GM18873 (cell line): Measurements from ENCODE around the gene IL11RA.

ENCODE experiments used
- ATAC-seq: cut with Tn5 transposase; IDR thresholded peaks from one replicate; pipeline ENCODE4 v1.9.1; 2021; ENCODE audit warnings: mild to moderate bottlenecking, moderate library complexity, moderate number of reproducible peaks; ENCODE audit not compliant: unreplicated experiment, low FRiP score

Gene IL11RA

DNA sequence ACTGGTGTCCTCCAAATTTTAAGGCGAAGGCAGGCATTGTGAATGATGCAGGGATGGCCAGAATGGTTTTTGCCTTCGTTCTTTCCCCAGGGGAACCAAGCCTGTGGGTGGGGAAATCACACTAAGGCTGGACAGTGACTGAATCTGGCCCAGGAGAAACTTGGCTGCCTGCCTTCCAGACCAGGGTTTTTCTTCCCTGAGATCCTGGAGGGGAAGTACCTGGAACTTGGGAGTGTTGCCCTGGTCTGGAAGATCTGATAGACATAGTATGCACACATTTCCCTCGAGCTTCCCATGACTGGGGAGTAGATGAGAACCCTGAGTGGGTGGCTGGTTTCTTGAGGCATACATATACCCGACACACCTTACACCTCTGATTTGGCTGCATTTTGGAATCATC is 664 bp upstream of the IL11RA start:
- no peak for ATAC-seq

DNA sequence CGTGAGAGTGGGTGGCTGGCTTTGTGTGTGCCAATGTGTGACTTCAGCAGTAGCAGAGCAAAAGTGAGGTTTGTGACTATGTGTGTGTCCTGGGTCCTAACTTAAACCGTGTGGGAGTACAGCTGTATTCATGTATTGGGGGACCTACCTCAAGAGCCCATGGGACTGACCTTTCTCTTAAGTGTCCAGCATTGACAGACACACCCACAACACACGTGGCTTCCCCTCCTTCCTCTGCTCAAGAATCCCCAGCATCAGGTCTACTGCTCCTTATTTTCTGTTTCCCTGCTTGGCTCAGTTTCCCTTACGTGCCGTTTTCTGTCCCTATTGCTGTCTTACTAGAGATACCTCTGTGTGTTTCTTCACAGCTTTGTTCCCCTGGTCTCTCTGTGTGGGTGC is 616 bp downstream of the IL11RA start:
- ATAC-seq, result no peak

DNA sequence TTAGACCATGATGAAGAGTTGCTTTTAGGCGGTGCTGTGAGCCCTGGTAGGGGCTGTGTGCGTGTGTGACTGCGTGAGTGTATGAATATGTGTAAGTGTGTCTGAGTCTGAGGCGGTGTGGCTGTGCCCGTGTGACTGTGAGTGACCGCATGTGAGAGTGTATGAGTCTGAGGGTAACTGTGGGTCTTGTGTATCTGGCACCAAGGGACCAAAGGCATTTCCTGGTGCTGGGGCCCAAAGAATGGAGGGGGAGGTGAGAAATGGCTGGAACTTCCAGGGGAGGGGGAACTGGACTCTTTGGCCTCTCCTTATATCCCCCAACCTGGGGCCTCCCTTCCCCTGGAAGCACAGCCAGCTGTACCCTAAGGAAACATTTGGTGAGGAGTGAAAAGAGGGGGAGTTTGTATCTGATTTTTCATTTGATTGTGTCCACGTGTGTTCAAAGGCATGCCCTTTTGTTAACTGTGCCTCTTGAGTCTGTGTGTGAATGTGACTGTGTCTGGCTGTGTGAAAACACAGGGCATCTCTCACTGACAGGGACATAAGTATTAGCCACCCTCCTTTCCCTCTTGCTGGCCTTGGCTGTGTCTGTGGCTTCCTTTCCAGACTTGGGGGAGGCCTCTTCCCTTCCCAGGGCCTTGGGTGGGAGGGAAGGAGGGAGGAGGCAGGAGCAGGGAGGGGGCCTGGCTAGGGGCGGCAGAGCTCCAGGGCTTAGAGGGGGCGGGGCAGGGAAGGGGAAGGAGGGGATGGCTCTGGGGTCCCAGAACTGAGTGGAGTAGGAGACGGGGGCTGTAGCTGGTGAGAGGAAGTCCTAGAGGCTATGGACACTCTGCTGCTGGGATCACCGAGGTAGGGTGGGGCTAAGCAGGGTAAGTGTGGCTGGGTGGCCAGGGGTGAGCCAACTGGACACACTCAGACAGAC is 1.4 kb downstream of the IL11RA start:
- ATAC-seq, result no peak

DNA sequence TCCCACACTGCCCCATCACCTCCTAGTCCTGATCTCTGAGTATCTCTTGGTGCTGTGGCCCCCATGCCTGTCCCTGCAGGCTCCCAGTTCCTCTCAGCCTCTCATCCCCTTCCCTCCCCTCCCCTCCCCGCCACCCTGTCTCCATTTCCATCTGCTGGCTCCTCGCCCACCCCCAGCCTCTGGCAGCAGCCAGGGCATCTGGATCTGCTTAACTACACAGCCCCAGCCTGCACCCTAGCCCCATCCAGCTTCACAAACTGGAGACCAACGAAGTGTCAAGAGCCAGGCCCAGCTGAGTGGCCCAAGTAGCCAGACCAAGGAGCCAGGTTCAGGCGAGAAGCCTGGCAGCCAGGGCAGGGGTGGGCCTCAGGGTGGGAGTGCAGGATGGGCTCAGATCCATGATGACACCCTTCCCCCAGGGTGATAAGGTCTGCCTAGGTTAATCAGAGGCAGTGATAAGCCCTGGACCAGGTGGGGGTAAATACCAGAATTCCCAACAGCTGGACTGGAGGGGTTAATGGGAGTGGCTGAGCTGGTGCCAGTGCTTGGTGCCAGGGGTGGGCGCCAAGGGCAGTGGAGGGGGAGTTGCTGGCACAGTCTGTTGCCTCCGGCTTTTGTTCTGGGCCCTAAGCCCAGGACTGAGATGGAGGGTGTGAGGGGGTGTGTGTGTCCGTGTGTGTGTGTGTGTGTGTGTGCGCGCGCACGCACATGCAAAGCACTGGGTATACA is 2.5 kb downstream of the IL11RA start:
- no peak for ATAC-seq

DNA sequence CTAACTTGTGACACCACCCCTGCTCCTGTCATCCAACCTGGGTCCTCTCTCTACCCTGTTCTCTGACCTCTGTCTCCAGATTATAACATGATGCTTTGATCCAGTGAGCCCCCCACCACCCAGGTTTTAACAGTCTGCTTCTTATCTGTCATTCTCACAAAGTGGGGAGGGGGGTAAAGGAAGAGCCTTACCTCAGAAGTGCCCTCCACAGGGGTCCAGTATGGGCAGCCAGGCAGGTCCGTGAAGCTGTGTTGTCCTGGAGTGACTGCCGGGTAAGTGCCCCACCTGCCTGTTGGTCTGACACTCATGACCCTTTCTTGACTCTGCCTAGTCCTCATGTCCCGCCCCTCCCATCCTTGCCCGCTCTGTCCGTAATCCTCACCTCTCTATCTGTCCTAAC is 3.4 kb downstream of the IL11RA start:
- ATAC-seq, result no peak

DNA sequence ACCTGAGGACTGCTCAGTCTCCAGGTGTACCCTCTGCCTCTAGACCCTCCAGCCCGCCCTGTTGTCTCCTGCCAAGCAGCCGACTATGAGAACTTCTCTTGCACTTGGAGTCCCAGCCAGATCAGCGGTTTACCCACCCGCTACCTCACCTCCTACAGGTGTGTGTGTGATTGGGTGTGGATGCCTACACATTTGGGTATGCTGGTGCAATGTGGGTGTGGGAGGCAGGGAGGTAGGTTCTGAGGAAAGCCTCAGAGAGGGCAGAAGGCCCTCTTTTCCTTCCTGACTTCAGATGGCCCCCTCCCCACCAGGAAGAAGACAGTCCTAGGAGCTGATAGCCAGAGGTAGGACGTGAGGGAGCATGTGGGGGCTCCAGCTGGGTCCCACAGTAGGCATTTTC is 5.0 kb downstream of the IL11RA start:
- ATAC-seq, result no peak

DNA sequence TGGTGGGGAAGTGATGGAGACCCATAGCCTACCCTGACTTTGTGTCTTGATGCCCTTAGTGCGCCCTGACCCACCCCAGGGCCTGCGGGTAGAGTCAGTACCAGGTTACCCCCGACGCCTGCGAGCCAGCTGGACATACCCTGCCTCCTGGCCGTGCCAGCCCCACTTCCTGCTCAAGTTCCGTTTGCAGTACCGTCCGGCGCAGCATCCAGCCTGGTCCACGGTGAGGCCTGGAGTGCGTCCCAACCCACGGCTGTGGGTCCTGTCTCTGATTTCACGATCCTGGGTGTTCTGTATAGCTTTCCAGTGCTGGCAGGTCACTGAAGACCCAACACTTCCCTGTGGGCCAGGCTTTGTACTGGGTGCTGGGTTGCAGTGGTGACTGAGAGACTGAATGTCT is 6.5 kb downstream of the IL11RA start:
- no peak for ATAC-seq

DNA sequence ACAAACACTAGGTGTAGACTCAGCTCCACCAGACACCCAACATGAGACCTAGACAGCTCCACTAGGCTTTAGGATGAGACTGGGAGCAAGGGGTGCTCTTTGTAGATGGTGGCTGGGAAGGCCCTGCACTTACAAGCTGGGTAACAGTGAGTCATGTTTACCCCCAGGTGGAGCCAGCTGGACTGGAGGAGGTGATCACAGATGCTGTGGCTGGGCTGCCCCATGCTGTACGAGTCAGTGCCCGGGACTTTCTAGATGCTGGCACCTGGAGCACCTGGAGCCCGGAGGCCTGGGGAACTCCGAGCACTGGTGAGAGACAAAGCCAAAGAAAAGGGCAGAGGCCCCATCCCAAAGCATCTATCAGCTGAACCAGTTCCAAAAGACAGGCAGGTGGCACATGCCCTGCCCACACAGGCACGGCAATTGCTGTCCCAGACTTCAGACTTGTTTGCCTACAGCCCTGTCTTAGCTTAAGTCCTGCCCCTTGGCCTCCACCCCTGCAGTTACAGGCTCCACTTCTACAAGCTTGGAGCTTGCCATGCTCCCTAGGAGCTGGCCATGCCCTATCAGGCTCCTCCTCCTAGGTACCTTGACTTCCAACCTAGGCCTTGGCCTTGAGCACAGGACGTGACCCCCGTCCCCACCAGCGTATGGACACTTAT is 7.7 kb downstream of the IL11RA start:
- no peak for ATAC-seq

DNA sequence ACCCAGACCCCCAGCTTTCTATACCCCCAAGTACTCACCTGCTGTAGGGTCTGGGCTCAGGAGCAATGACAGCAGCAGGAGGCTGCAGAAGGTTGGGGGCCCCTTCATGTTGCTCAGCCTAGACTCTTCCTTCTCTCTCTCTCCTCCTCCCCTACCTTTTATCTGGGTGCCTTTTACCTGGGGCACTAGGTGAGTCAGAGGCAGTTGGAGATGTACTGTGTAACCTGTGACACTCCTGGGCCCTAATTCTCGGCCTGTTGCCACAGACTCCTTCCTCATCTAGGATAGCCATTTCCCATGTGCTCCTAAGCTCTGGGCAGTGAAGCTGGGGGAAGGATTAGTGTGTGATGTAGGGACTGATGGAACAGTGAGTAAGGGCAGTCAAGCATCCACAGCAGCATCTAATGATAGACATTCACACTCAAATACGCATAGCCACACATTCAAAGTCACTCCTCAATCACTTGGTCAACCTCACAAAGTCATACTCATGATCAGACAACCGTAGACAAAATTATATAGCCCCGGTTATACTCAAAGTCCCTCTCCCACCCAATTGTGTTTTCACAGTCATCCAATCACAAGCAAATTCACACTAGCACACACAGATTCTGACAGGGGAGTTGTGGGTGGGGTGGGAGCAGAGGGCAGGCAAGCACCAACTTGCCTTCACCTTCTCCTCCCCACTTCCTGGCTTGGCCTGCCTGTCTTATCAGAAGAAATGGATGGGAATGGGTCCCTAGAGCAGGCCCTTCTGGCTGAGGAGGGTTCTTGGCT is 10.7 kb downstream of the IL11RA start, which contains the start of gene CCL27:
CCL27 (minus strand) TSS at position 132 of the 777 bp plus-strand sequence; CDS start at position 108, 24 bp downstream.
- ATAC-seq, result no peak

DNA sequence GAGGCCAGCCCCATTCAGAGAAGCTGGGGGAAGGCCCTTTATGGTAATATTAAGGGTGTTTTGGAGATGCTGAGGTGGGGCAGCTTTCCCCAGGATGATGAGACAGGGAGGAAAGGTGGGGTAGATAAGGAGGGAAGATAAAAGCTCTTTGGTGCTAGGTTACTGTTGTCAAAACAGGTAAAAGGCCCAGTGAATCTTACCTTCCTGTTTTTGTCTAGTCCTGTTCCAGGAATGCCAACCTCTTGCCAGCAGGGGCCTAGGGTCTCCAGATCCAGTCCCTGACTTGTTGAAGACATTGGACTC is 11.3 kb downstream of the IL11RA start:
- no peak for ATAC-seq

DNA sequence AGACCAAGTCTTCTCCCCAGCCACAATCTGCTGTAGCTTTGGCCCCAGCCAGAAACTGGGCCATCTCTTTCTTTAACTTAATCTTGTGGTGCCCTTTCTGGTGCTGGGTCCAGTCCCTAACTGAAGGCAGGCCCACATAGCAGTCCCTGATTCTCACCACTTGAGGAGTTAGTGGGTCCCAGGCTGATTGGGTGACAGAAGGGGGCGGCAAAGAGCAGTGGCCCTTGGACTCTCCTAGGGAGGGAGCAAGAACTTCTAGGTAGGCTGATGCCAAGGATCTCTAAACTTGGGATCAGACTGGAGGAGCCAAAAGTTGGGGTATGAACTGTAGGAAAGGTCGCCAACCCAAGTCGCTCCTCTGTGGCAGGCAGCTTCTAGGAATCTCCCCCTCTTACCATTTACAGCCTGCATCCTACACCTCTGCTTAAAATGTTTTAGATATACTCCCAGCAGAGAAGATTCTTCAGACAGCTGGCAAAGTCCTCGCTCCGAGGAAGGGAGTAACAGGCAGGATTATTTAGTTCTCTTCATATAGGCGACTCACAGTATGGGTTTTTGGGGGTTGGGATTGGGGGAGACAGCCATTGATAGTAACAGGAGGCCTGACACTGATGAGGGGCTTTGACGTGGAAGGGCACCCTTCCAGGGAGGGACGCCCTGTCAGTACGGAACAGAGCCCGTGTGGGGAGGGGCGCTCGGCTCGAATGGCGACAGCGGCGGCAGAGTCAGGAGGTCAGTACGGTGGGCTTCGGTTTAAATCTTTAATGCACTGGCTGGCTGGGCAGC is 12.5 kb downstream of the IL11RA start:
- no peak for ATAC-seq

DNA sequence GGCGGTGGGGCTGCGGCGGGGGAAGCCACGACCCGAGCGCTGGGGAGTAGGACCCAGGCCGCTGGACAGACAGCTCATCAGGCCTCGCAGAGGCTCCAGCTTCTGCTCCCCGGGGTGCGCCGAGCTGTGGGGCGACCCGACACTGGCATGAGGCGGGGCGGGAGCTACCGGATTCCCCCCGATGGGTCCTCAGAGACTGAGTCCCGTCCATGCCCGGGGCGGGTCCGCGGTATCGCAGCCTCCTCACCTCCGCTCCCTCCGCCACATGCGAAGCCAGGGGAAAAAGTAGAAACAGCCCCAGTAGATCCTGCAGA is 13.0 kb downstream of the IL11RA start:
- ATAC-seq, result no peak

DNA sequence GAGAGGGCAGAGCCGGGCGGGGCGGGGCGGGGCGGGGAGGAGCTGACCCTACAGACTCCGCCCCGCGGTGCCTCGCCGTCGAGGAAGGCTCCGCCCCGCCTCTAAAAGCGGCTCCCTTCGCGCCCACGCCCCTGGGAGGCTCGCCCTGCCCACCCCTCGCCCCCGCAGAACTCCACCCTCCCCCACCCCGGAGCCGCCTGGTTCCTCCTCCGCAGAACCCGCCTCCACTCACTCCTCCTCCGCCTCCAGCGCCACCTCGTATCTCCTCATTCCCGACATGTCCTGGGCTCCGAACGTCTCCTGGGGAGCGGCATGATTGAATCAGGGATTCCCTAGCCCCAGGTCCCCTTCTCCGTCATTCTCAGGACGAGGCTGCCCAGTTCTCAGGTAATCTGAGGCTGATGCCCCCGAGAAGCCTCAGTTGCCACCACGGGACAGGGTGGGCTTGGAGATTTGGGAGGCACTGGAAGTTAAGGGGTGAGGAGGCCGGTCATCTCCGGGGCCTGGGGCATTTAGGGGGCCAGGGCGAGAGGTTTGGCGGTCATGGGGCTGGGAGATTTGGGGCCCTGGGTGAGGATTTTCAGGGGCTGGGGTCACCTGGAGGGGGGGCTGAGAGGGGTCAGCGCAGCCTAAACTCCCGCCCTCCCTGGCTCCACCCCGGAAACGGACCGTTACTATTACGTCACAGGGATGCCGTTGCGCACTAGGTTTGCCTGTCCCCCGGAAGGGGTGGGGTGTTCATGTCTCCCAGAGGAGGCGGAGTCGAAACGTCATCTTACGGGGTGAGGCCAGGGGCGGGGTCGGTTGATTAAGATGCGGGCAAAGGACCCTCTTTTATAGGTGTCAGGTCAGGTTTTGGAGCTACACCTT is 13.6 kb downstream of the IL11RA start:
- peak; percentile 75 for ATAC-seq

DNA sequence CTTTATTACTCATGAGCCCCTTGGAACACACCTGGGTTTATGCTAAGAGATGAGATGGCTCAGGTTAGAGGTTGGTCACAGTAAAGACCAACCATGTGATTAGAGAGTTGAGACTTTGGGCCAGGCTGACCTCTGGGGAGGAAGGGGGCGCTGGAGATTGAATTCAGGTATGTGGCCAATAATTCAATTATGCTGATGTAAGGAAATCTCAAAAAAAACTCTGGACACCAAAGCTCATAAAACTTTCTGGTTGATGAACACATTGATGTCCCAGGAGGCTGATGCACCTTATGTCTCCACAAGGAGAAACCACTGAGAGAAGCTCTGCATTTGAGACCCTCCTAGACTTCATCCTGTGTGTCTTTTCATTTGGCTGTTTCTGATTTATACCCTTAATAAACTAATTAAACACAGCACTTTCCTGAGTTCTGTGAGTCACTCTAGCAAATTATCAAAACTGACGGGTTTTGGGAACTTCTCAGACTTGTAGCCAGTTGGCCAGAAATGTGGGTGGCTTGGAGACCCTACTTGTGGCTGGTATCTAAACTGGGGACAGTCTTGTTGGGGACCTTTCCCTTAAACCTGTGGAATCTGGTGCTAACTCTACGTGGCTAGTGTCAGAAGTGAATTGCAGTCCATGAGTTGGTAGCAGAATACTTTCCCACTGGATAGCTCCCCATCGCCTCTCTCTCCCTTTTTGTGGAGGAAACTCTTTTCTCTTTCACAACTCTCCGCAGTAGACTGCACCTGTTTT is 18.0 kb downstream of the IL11RA start:
- no peak for ATAC-seq

DNA sequence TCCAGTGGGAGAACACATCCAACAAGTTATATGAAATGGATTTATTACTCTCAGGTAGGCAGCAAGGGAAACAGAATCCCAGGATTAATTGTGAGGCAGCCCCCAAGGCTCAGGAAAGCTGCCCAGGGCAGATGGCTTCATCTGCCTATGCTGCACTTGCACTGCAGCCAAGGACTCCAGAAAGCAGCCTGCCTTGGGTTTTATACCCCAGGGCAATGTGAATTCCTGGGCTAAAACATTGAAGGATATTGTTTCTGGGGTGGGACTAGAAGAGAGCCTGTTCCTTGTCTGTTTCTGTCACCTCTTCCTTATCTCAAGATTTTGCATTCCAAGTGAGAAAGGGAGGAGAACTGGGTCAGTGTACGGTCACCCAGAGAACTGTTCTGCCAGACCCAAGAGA is 19.3 kb downstream of the IL11RA start:
- ATAC-seq, result no peak

DNA sequence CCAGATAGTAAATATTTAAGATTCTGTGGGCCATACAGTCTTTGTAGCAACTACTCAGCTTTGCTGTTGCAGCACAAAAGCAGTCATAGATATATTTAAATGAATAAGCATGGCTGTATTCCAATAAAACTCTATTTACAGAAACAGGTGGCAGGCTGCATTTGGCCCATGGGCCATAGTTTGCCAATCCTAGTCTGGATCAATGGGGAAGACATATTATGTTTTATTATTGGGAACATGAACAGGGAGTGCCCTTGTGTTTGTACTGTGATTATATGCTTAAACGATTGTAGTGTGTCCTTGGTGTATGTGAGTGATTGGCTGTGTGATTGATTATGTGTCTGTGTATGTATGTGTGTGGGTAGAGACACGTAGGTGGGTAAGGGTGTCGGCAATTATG is 22.5 kb downstream of the IL11RA start:
- no peak for ATAC-seq

DNA sequence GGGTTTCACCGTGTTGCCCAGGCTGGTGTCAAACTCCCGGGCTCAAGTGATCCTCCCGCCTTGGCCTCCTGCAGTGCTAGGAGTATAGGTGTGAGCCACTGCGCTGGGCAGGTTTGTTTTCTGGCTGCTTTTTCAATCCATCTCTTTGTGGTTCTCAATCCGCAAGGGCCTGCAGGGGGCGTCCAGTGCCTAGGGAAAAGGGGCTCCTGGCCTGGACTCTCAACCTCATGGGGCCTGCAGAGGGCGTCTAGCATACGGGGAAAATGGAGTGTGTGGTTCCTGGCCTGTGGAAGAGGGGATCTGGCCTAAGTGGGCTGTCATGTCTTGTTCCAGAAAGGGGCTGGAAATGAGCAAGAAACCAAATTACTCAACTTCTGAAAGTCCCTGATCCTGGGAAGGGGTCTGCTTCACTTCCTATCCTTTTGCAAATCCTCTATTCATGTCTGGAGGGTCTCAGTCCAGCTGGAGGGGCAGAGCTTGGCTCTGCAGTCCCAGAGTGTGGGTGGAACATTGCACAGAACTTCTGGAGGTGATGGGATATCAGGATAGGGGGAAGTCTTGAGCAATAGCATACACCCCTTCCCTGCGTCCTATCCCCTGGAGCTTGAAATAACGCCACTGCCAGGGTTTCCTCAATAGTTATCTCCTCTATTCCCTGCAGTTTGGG is 23.2 kb downstream of the IL11RA start:
- no peak for ATAC-seq

DNA sequence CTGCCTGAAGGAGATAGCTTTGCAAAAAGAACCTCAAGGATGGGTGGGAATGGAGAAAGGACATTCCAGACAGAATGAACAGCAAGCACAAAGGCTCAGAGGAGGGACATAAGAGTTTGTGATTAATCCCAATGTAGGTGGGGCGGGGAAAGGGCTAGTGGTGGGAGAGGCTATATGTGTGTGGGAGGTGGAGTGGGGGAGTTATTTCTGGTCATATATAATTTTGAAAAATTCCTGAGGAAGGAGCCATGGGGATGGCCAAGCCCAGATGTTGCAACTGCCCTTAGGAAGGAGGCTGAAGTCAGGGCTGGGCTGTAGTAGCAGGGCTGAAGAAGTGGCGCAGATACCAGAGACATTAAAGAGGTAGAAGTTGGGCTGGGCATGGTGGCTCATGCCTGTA is 23.9 kb downstream of the IL11RA start:
- ATAC-seq, result no peak
